DOHH2 (cell line): Measurements from ENCODE around the gene ERC2.

ENCODE experiments used
- H3F3A ChIP-seq: fragments of 200-600 bp; sonication (generic), shearing (Covaris generic); 2 replicates; pipeline ENCODE4 v1.6.0; 2016; ENCODE audit warnings: antibody characterized with exemption, mild to moderate bottlenecking; ENCODE audit not compliant: control insufficient read depth, insufficient read depth
- H3K27ac ChIP-seq: fragments of 200-600 bp; sonication (generic); 2 replicates; pipeline ENCODE4 v1.5.1; 2014; ENCODE audit warnings: low read depth, mild to moderate bottlenecking, low read length, moderate library complexity
- H3K27me3 ChIP-seq: fragments of 200-600 bp; sonication (generic); 2 replicates; pipeline ENCODE4 v1.6.1; 2014; ENCODE audit warnings: mild to moderate bottlenecking, low read length, mixed read lengths; ENCODE audit not compliant: control insufficient read depth
- H3K36me3 ChIP-seq: fragments of 200-600 bp; sonication (generic); 2 replicates; pipeline ENCODE4 v1.6.1; 2014; ENCODE audit warnings: mild to moderate bottlenecking, low read length, moderate library complexity, mixed read lengths; ENCODE audit not compliant: control insufficient read depth
- H3K4me1 ChIP-seq: fragments of 200-600 bp; sonication (generic); 2 replicates; pipeline ENCODE4 v1.6.1; 2014; ENCODE audit warnings: mild to moderate bottlenecking, low read length, mixed read lengths; ENCODE audit not compliant: control insufficient read depth
- H3K4me2 ChIP-seq: fragments of 200-600 bp; sonication (generic); 2 replicates; pipeline ENCODE4 v1.6.0; 2014; ENCODE audit warnings: mild to moderate bottlenecking, low read length, moderate library complexity
- H3K4me3 ChIP-seq: fragments of 200-600 bp; sonication (generic); 2 replicates; pipeline ENCODE4 v1.5.1; 2014; ENCODE audit warnings: mild to moderate bottlenecking, low read length, mixed read lengths
- H3K79me2 ChIP-seq: fragments of 200-600 bp; sonication (generic); 2 replicates; pipeline ENCODE4 v1.6.1; 2014; ENCODE audit warnings: mild to moderate bottlenecking, low read length, mixed read lengths; ENCODE audit not compliant: control insufficient read depth
- H3K9me2 ChIP-seq: fragments of 200-600 bp; sonication (generic); replicated peaks from 2 replicates; pipeline ENCODE4 v1.6.1; 2014; ENCODE audit warnings: mild to moderate bottlenecking, low read length, mixed read lengths; ENCODE audit not compliant: control insufficient read depth
- H3K9me3 ChIP-seq: fragments of 200-600 bp; sonication (generic); 2 replicates; pipeline ENCODE4 v1.6.1; 2014; ENCODE audit warnings: antibody characterized with exemption, low read length, mixed read lengths; ENCODE audit not compliant: control insufficient read depth, insufficient read depth
- H4K20me1 ChIP-seq: fragments of 200-600 bp; sonication (generic); 2 replicates; pipeline ENCODE4 v1.6.0; 2014; ENCODE audit warnings: low read depth, mild to moderate bottlenecking, antibody characterized with exemption, low read length, moderate library complexity; ENCODE audit not compliant: control insufficient read depth, insufficient read depth
- EZH2phosphoT487 ChIP-seq: fragments of 200-600 bp; sonication (generic); IDR thresholded peaks from 2 replicates; pipeline ENCODE4 v1.6.1; 2017; ENCODE audit warnings: borderline replicate concordance, mild to moderate bottlenecking, antibody characterized with exemption, low read length, moderate library complexity, mixed read lengths
- TF ChIP-seq, protein P1 (sequence below): fragments of 200-600 bp; sonication (generic); IDR thresholded peaks from one replicate; pipeline ENCODE4 v1.5.1; 2014; ENCODE audit warnings: antibody characterized with exemption, mild to moderate bottlenecking, low read depth, low read length; ENCODE audit not compliant: poor library complexity, severe bottlenecking

The ERC2 gene

DNA sequence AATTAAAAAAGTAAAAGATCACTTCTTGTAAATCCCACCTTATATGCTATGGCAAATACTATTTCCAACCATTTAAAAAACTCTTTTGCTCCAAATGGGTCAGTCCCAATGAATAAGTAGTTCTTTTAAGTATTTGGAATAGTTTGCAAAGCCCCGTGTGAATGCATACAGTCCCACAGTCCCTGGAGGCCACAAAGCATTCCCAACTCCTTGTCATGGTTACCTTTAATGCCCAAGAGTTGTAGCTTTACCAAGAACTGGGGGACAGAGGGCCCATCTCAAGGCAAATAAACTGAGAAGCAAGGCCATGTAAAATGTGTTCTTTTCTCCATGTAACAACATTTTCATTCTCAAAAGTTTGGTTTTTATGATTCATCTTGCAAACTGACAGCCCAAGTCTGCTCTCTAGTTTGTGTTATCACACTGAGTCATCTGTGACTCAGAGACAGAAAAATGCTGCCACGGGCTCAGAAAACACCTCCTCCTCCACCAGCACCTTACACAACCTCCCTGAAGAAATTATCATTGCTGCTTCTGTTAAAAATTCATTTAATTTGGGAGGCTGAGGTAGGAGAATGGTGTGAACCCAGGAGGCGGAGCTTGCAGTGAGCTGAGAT lies 336.2 kb downstream of the ERC2 start:
- no peaks in the 10 kb centered on the region for H3K27me3 ChIP-seq
- H3K4me1 ChIP-seq = no peaks in the 10 kb centered on the region
- TF ChIP-seq, protein P1, sequence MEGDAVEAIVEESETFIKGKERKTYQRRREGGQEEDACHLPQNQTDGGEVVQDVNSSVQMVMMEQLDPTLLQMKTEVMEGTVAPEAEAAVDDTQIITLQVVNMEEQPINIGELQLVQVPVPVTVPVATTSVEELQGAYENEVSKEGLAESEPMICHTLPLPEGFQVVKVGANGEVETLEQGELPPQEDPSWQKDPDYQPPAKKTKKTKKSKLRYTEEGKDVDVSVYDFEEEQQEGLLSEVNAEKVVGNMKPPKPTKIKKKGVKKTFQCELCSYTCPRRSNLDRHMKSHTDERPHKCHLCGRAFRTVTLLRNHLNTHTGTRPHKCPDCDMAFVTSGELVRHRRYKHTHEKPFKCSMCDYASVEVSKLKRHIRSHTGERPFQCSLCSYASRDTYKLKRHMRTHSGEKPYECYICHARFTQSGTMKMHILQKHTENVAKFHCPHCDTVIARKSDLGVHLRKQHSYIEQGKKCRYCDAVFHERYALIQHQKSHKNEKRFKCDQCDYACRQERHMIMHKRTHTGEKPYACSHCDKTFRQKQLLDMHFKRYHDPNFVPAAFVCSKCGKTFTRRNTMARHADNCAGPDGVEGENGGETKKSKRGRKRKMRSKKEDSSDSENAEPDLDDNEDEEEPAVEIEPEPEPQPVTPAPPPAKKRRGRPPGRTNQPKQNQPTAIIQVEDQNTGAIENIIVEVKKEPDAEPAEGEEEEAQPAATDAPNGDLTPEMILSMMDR = no peak
- TF ChIP-seq EZH2phosphoT487 = no peak
- H3F3A ChIP-seq = no peaks in the 10 kb centered on the region
- no peaks in the 10 kb centered on the region for H3K9me3 ChIP-seq
- no peaks in the 10 kb centered on the region for H3K36me3 ChIP-seq
- no peak overlapping the region for H3K4me3 ChIP-seq
- H3K27ac ChIP-seq = no peak overlapping the region
- H4K20me1 ChIP-seq = no peaks in the 10 kb centered on the region
- no peaks in the 10 kb centered on the region for H3K9me2 ChIP-seq
- no peak overlapping the region for H3K4me2 ChIP-seq
- H3K79me2 ChIP-seq = no peaks in the 10 kb centered on the region

DNA sequence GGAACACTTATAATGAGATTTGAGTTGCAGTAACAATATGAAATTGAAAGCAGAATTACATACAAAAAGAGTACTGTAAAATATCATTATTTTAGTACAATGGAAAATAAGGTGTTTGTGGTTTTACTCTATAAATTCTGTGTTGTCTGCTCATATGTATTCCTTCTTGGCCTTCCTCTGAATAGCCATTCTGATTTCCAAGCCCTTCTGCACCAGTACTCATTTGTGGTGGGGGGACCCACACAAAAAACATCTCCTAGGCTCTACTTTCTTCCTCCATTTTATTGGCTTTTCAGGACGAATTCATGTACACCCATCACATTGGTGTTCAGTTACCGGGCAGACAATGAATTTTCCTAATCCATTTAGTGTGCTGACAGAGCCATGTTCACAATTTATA lies 338.2 kb downstream of the ERC2 start:
- no peaks in the 10 kb centered on the region for H3F3A ChIP-seq
- H3K4me2 ChIP-seq = no peak overlapping the region
- no peak overlapping the region for H3K4me3 ChIP-seq
- TF ChIP-seq, protein P1 = no peak
- no peak for TF ChIP-seq EZH2phosphoT487
- no peaks in the 10 kb centered on the region for H3K4me1 ChIP-seq
- no peaks in the 10 kb centered on the region for H3K9me2 ChIP-seq
- H3K9me3 ChIP-seq = no peaks in the 10 kb centered on the region
- no peak overlapping the region for H3K27ac ChIP-seq
- no peaks in the 10 kb centered on the region for H4K20me1 ChIP-seq
- no peaks in the 10 kb centered on the region for H3K79me2 ChIP-seq
- H3K36me3 ChIP-seq = no peaks in the 10 kb centered on the region
- no peaks in the 10 kb centered on the region for H3K27me3 ChIP-seq

DNA sequence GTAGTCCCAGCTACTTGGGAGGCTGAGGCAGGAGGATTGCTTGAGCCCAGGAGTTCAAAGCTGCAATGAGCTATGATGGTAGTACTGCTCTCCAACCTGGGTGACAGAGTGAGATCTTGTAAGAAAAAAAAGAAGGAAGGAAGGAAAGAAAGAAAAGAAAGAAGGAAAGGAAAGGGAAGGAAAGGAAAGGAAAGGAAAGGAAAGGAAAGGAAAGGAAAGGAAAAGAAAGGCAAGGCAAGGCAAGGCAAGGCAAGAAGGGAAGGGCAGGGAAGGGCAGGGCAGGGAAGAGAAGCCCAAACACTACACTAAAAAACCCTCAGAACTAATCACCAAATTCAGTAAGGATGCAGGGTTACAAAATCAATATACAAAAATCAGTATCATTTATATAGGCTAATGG lies 341.6 kb downstream of the ERC2 start:
- H3K4me1 ChIP-seq = no peaks in the 10 kb centered on the region
- no peak overlapping the region for H3K4me2 ChIP-seq
- H3K9me2 ChIP-seq = no peaks in the 10 kb centered on the region
- no peaks in the 10 kb centered on the region for H3K27me3 ChIP-seq
- no peak for TF ChIP-seq EZH2phosphoT487
- TF ChIP-seq, protein P1 = no peak
- H3F3A ChIP-seq = no peaks in the 10 kb centered on the region
- H3K79me2 ChIP-seq = no peaks in the 10 kb centered on the region
- H3K36me3 ChIP-seq = no peaks in the 10 kb centered on the region
- H3K27ac ChIP-seq = no peak overlapping the region
- H3K4me3 ChIP-seq = no peak overlapping the region
- H4K20me1 ChIP-seq = no peaks in the 10 kb centered on the region
- H3K9me3 ChIP-seq = no peaks in the 10 kb centered on the region
